Measurements from ENCODE around the gene NKD1. TPM values are rescaled to one million over a fixed set of nuclear protein-coding genes. Genes with fewer than 3 reads are reported as not detected.

Gene NKD1
- total RNA-seq, 2 experiments from 2014 or later: 0.04 to 0.06 TPM

DNA sequence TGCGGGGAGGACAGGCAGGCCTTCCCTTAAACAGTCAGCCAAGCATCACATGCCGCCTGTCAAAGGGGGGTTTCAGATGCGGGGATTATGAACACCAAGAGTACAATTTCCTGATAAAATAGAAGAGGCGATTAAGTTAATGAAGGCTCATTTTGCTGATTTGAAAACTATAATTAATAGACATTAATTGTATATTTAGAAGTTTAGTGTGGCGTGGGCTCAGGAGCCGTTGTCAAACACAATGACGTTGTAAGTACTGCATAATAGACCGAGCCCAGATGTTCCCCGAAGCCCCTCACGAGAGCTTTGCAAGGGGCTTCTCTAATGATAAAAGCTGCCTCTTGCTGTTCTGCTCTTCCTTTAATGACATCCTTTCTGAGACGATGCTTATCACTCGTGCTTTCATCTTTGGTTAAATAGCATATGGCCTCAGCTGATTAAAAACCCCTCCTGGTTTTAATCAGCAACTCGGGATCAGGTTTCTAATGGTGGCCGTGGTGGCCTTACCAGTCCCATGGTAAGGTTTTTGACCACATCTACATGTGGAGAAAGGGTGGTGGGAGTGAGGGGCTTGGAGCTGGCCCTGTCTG is 104.7 kb downstream of the NKD1 start:
- H3K27ac ChIP-seq (ENCODE audit: low read depth, low read length, poor library complexity, severe bottlenecking): no peak overlapping the region

DNA sequence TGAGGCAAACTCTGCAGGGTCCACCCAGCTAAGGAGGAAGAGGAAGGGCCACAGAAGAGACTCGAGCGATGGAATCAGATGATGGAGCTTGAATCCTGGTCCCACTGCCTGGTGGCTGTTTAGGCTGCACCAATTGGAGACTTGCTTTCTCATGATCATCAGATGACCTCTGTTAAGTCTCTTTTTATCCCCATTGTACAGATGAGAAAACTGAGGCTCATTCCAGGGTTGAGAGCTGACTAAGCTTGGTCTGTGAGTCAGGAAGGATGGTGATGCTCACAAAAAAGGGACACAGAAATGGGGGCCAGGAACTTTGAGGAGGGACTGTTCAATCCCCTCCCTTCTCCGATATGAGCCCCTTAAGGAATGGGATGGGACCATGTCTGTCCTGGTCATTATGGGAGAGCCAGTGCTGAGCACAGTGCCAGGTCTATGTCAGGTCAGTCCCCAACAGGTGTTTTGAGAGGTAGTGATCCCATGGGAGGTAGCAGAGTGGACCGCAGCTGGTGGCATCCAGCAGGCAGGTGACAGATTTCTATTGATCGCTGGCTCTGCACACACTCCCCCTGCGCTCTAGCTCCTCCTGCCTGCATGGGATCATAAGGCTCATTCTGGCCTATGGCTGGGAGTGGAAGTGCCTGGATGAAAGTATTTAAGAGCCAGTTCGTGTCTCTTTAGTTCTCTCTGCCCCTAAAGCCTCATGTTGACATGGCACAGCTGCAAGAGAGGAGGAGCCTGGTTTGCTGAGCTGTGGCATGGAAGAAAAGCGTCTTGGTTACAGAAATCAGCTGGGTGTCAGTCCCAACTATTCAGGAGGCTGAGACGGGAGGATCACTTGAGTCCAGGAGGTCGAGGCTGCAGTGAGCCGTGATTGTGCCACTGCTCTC is 105.7 kb downstream of the NKD1 start:
- H3K9me2 ChIP-seq (ENCODE audit: insufficient read depth, low read length): no peaks in the 10 kb centered on the region
- CTCF ChIA-PET (ENCODE audit: unreplicated experiment): interaction anchor here (1.2 kb wide), 1 partner anchor 10 kb away, joined by 3 read pairs; no protein-coding TSS in a partner anchor
- no peaks in the 10 kb centered on the region for H3K4me1 ChIP-seq (ENCODE audit: insufficient read depth, low read length, poor library complexity, severe bottlenecking)
- H3K9me3 ChIP-seq (ENCODE audit: low read length): no peaks in the 10 kb centered on the region
- no peak for DNase-seq (ENCODE audit: low spot score)
- no peak overlapping the region for H3K4me2 ChIP-seq (ENCODE audit: low read length)
- H2AFZ ChIP-seq (ENCODE audit: low read length): no peak overlapping the region
- no peak overlapping the region for H3K4me3 ChIP-seq (ENCODE audit: low read depth, low read length, poor library complexity, severe bottlenecking)
- no TSS peak for BruUV-seq (replicated peaks)
- POLR2A ChIA-PET: no interaction called here
- intact Hi-C loops (cut with micrococcal nuclease; ENCODE audit: unreplicated experiment): no loop called here
- no peaks in the 10 kb centered on the region for H3K36me3 ChIP-seq (ENCODE audit: insufficient read depth, low read length)
- H3K79me2 ChIP-seq (ENCODE audit: insufficient read depth, low read depth, low read length): no peaks in the 10 kb centered on the region
- TF ChIP-seq, protein P1, sequence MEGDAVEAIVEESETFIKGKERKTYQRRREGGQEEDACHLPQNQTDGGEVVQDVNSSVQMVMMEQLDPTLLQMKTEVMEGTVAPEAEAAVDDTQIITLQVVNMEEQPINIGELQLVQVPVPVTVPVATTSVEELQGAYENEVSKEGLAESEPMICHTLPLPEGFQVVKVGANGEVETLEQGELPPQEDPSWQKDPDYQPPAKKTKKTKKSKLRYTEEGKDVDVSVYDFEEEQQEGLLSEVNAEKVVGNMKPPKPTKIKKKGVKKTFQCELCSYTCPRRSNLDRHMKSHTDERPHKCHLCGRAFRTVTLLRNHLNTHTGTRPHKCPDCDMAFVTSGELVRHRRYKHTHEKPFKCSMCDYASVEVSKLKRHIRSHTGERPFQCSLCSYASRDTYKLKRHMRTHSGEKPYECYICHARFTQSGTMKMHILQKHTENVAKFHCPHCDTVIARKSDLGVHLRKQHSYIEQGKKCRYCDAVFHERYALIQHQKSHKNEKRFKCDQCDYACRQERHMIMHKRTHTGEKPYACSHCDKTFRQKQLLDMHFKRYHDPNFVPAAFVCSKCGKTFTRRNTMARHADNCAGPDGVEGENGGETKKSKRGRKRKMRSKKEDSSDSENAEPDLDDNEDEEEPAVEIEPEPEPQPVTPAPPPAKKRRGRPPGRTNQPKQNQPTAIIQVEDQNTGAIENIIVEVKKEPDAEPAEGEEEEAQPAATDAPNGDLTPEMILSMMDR (conservative IDR thresholded peaks at IDR 0.05; ENCODE audit: low read length): no peak
- no peak for TF ChIP-seq EZH2phosphoT487 (IDR thresholded peaks at IDR 0.05; ENCODE audit: borderline replicate concordance, low read depth, low read length)
- H4K20me1 ChIP-seq (ENCODE audit: insufficient read depth, low read length): no peaks in the 10 kb centered on the region
- no peak overlapping the region for H3K27ac ChIP-seq (ENCODE audit: low read depth, low read length, poor library complexity, severe bottlenecking)

More for the DNA sequence above, 104.7 kb downstream of the NKD1 start:
- H4K20me1 ChIP-seq (ENCODE audit: insufficient read depth, low read length): no peaks in the 10 kb centered on the region
- H3K9me3 ChIP-seq (ENCODE audit: low read length): no peaks in the 10 kb centered on the region
- no peak overlapping the region for H3K4me2 ChIP-seq (ENCODE audit: low read length)
- intact Hi-C loops (cut with micrococcal nuclease; ENCODE audit: unreplicated experiment): no loop called here
- TF ChIP-seq, protein P1 (conservative IDR thresholded peaks at IDR 0.05; ENCODE audit: low read length): no peak
- no peak for TF ChIP-seq EZH2phosphoT487 (IDR thresholded peaks at IDR 0.05; ENCODE audit: borderline replicate concordance, low read depth, low read length)
- POLR2A ChIA-PET: no interaction called here
- no peak overlapping the region for H2AFZ ChIP-seq (ENCODE audit: low read length)
- no peak overlapping the region for H3K4me3 ChIP-seq (ENCODE audit: low read depth, low read length, poor library complexity, severe bottlenecking)
- no peak for DNase-seq (ENCODE audit: low spot score)
- BruUV-seq (replicated peaks): no TSS peak
- H3K4me1 ChIP-seq (ENCODE audit: insufficient read depth, low read length, poor library complexity, severe bottlenecking): no peaks in the 10 kb centered on the region
- H3K36me3 ChIP-seq (ENCODE audit: insufficient read depth, low read length): no peaks in the 10 kb centered on the region
- CTCF ChIA-PET (ENCODE audit: unreplicated experiment): interaction anchor here (1.2 kb wide), 1 partner anchor 11 kb away, joined by 3 read pairs; no protein-coding TSS in a partner anchor
- no peaks in the 10 kb centered on the region for H3K79me2 ChIP-seq (ENCODE audit: insufficient read depth, low read depth, low read length)
- H3K9me2 ChIP-seq (ENCODE audit: insufficient read depth, low read length): no peaks in the 10 kb centered on the region
